ENCODE data around the gene MBOAT2.

The MBOAT2 gene

GRCh38 chr2:8885449-8886201 lies 117.9 kb downstream of the MBOAT2 start:
- Histone ChIP-seq H3K79me2 (ENCODE audit: control insufficient read depth, insufficient read depth, low read length, unreplicated experiment) (no peaks in the 10 kb centered on the region), H3K4me1 (ENCODE audit: control insufficient read depth, insufficient read depth, low read length, unreplicated experiment) (no peaks in the 10 kb centered on the region), H3K36me3 (ENCODE audit: insufficient read depth, low read length) (no peaks in the 10 kb centered on the region), H3K27me3 (ENCODE audit: insufficient read depth, low read length) (no peaks in the 10 kb centered on the region), H3K4me3 (ENCODE audit: low read depth, low read length) (no peak overlapping the region), H3K27ac (ENCODE audit: low read depth, low read length) (no peak overlapping the region), H2AFZ (ENCODE audit: low read length, unreplicated experiment) (no peak overlapping the region)

- no peaks in the 10 kb centered on the region for H3K36me3 ChIP-seq (ENCODE audit: insufficient read depth, low read length)
- no peaks in the 10 kb centered on the region for H3K4me1 ChIP-seq (ENCODE audit: control insufficient read depth, insufficient read depth, low read length, unreplicated experiment)
- no peak overlapping the region for H2AFZ ChIP-seq (ENCODE audit: low read length, unreplicated experiment)
- H3K79me2 ChIP-seq (ENCODE audit: control insufficient read depth, insufficient read depth, low read length, unreplicated experiment) = no peaks in the 10 kb centered on the region
- H3K27ac ChIP-seq (ENCODE audit: low read depth, low read length) = no peak overlapping the region
- H3K4me3 ChIP-seq (ENCODE audit: low read depth, low read length) = no peak overlapping the region
- H3K27me3 ChIP-seq (ENCODE audit: insufficient read depth, low read length) = no peaks in the 10 kb centered on the region
Measured at GRCh38 chr2:8884812-8885211, 118.7 kb downstream of the MBOAT2 start.

- Histone ChIP-seq H2AFZ (ENCODE audit: low read length, unreplicated experiment) (no peak overlapping the region), H3K27me3 (ENCODE audit: insufficient read depth, low read length) (no peaks in the 10 kb centered on the region), H3K79me2 (ENCODE audit: control insufficient read depth, insufficient read depth, low read length, unreplicated experiment) (no peaks in the 10 kb centered on the region), H3K36me3 (ENCODE audit: insufficient read depth, low read length) (no peaks in the 10 kb centered on the region; the same call in 1 of the 2 replicates), H3K4me1 (ENCODE audit: control insufficient read depth, insufficient read depth, low read length, unreplicated experiment) (no peaks in the 10 kb centered on the region), H3K4me3 (ENCODE audit: low read depth, low read length) (no peak overlapping the region), H3K27ac (ENCODE audit: low read depth, low read length) (no peak overlapping the region)
Measured at GRCh38 chr2:8882094-8882493, 121.4 kb downstream of the MBOAT2 start.

- H3K4me1 ChIP-seq (ENCODE audit: control insufficient read depth, insufficient read depth, low read length, unreplicated experiment) = no peaks in the 10 kb centered on the region
Measured at GRCh38 chr2:8877894-8878293, 125.6 kb downstream of the MBOAT2 start.

GRCh38 chr2:8877332-8877731 lies 126.2 kb downstream of the MBOAT2 start:
- Histone ChIP-seq H3K4me3 (ENCODE audit: low read depth, low read length) (no peak overlapping the region), H3K36me3 (ENCODE audit: insufficient read depth, low read length) (no peaks in the 10 kb centered on the region; the same call in 1 of the 2 replicates), H3K27ac (ENCODE audit: low read depth, low read length) (no peak overlapping the region), H3K27me3 (ENCODE audit: insufficient read depth, low read length) (no peaks in the 10 kb centered on the region), H2AFZ (ENCODE audit: low read length, unreplicated experiment) (no peak overlapping the region), H3K4me1 (ENCODE audit: control insufficient read depth, insufficient read depth, low read length, unreplicated experiment) (no peaks in the 10 kb centered on the region), H3K79me2 (ENCODE audit: control insufficient read depth, insufficient read depth, low read length, unreplicated experiment) (no peaks in the 10 kb centered on the region)

More at GRCh38 chr2:8877894-8878293, 125.6 kb downstream of the MBOAT2 start:
- no peak overlapping the region for H2AFZ ChIP-seq (ENCODE audit: low read length, unreplicated experiment)
- H3K27me3 ChIP-seq (ENCODE audit: insufficient read depth, low read length) = no peaks in the 10 kb centered on the region
- no peaks in the 10 kb centered on the region; the same call in 1 of the 2 replicates for H3K36me3 ChIP-seq (ENCODE audit: insufficient read depth, low read length)
- H3K27ac ChIP-seq (ENCODE audit: low read depth, low read length) = no peak overlapping the region
- H3K79me2 ChIP-seq (ENCODE audit: control insufficient read depth, insufficient read depth, low read length, unreplicated experiment) = no peaks in the 10 kb centered on the region
- H3K4me3 ChIP-seq (ENCODE audit: low read depth, low read length) = no peak overlapping the region

- no peaks in the 10 kb centered on the region for H3K27me3 ChIP-seq (ENCODE audit: insufficient read depth, low read length)
- no peaks in the 10 kb centered on the region; the same call in 1 of the 2 replicates for H3K36me3 ChIP-seq (ENCODE audit: insufficient read depth, low read length)
- H3K4me1 ChIP-seq (ENCODE audit: control insufficient read depth, insufficient read depth, low read length, unreplicated experiment) = no peaks in the 10 kb centered on the region
- H2AFZ ChIP-seq (ENCODE audit: low read length, unreplicated experiment) = no peak overlapping the region
- no peak overlapping the region for H3K27ac ChIP-seq (ENCODE audit: low read depth, low read length)
- H3K79me2 ChIP-seq (ENCODE audit: control insufficient read depth, insufficient read depth, low read length, unreplicated experiment) = no peaks in the 10 kb centered on the region
- no peak overlapping the region for H3K4me3 ChIP-seq (ENCODE audit: low read depth, low read length)
Measured at GRCh38 chr2:8876628-8877027, 126.9 kb downstream of the MBOAT2 start.

- no peaks in the 10 kb centered on the region; the same call in 1 of the 2 replicates for H3K36me3 ChIP-seq (ENCODE audit: insufficient read depth, low read length)
- H3K4me1 ChIP-seq (ENCODE audit: control insufficient read depth, insufficient read depth, low read length, unreplicated experiment) = no peaks in the 10 kb centered on the region
- no peaks in the 10 kb centered on the region for H3K79me2 ChIP-seq (ENCODE audit: control insufficient read depth, insufficient read depth, low read length, unreplicated experiment)
- H3K4me3 ChIP-seq (ENCODE audit: low read depth, low read length) = no peak overlapping the region
- no peak overlapping the region for H3K27ac ChIP-seq (ENCODE audit: low read depth, low read length)
- H3K27me3 ChIP-seq (ENCODE audit: insufficient read depth, low read length) = no peaks in the 10 kb centered on the region
- H2AFZ ChIP-seq (ENCODE audit: low read length, unreplicated experiment) = no peak overlapping the region
Measured at GRCh38 chr2:8872821-8873432, 130.6 kb downstream of the MBOAT2 start.

GRCh38 chr2:8870441-8870840 lies 133.0 kb downstream of the MBOAT2 start:
- Histone ChIP-seq H3K4me1 (ENCODE audit: control insufficient read depth, insufficient read depth, low read length, unreplicated experiment) (no peaks in the 10 kb centered on the region), H3K27ac (ENCODE audit: low read depth, low read length) (no peak overlapping the region), H3K27me3 (ENCODE audit: insufficient read depth, low read length) (no peaks in the 10 kb centered on the region), H3K79me2 (ENCODE audit: control insufficient read depth, insufficient read depth, low read length, unreplicated experiment) (no peaks in the 10 kb centered on the region), H3K4me3 (ENCODE audit: low read depth, low read length) (no peak overlapping the region), H3K36me3 (ENCODE audit: insufficient read depth, low read length) (no peaks in the 10 kb centered on the region), H2AFZ (ENCODE audit: low read length, unreplicated experiment) (no peak overlapping the region)

- Histone ChIP-seq H3K27me3 (ENCODE audit: insufficient read depth, low read length) (no peaks in the 10 kb centered on the region), H3K79me2 (ENCODE audit: control insufficient read depth, insufficient read depth, low read length, unreplicated experiment) (no peaks in the 10 kb centered on the region), H3K36me3 (ENCODE audit: insufficient read depth, low read length) (no peaks in the 10 kb centered on the region), H3K4me1 (ENCODE audit: control insufficient read depth, insufficient read depth, low read length, unreplicated experiment) (no peaks in the 10 kb centered on the region), H3K4me3 (ENCODE audit: low read depth, low read length) (no peak overlapping the region), H2AFZ (ENCODE audit: low read length, unreplicated experiment) (no peak overlapping the region), H3K27ac (ENCODE audit: low read depth, low read length) (no peak overlapping the region)
Measured at GRCh38 chr2:8867363-8867762, 136.1 kb downstream of the MBOAT2 start.

GRCh38 chr2:8863331-8863953 lies 140.0 kb downstream of the MBOAT2 start:
- no peak overlapping the region for H3K27ac ChIP-seq (ENCODE audit: low read depth, low read length)
- H2AFZ ChIP-seq (ENCODE audit: low read length, unreplicated experiment) = no peak overlapping the region
- no peaks in the 10 kb centered on the region for H3K27me3 ChIP-seq (ENCODE audit: insufficient read depth, low read length)
- no peaks in the 10 kb centered on the region for H3K4me1 ChIP-seq (ENCODE audit: control insufficient read depth, insufficient read depth, low read length, unreplicated experiment)
- no peaks in the 10 kb centered on the region for H3K36me3 ChIP-seq (ENCODE audit: insufficient read depth, low read length)
- no peak overlapping the region for H3K4me3 ChIP-seq (ENCODE audit: low read depth, low read length)
- H3K79me2 ChIP-seq (ENCODE audit: control insufficient read depth, insufficient read depth, low read length, unreplicated experiment) = no peaks in the 10 kb centered on the region
